Activated naive CD8-positive, alpha-beta T cell treated with anti-CD3 and anti-CD28 coated beads for 36 hours (primary cell): ENCODE data around the gene KIF3A. TPM values are rescaled to one million over a fixed set of nuclear protein-coding genes. Genes with fewer than 3 reads are reported as not detected.

Experiments
- DNase-seq: peaks from one replicate; pipeline ENCODE4 v3.0.0; 2021
- H3K27ac Mint-ChIP-seq: one replicate; pipeline ENCODE4 v1.8.0; 2022; ENCODE audit warnings: mild to moderate bottlenecking, moderate library complexity, mixed read lengths
- H3K27me3 Mint-ChIP-seq: one replicate; pipeline ENCODE4 v1.8.0; 2022; ENCODE audit warnings: mild to moderate bottlenecking, mixed read lengths
- H3K36me3 Mint-ChIP-seq: one replicate; pipeline ENCODE4 v1.8.0; 2021; ENCODE audit warnings: mild to moderate bottlenecking, mixed read lengths
- H3K4me1 Mint-ChIP-seq: one replicate; pipeline ENCODE4 v1.8.0; 2021; ENCODE audit warnings: mixed read lengths
- H3K4me3 Mint-ChIP-seq: one replicate; pipeline ENCODE4 v1.8.0; 2022; ENCODE audit warnings: mild to moderate bottlenecking, moderate library complexity, mixed read lengths
- H3K9me3 Mint-ChIP-seq: one replicate; pipeline ENCODE4 v1.8.0; 2022; ENCODE audit warnings: mixed read lengths
- total RNA-seq, 2 experiments: library from RNA; stranded (reverse); gene quantifications; one replicate each; pipeline ENCODE4 v1.2.3, GENCODE V29; 2021

Gene KIF3A
- total RNA-seq, 2 experiments from 2014 or later = 10.7 to 11.1 TPM

DNA sequence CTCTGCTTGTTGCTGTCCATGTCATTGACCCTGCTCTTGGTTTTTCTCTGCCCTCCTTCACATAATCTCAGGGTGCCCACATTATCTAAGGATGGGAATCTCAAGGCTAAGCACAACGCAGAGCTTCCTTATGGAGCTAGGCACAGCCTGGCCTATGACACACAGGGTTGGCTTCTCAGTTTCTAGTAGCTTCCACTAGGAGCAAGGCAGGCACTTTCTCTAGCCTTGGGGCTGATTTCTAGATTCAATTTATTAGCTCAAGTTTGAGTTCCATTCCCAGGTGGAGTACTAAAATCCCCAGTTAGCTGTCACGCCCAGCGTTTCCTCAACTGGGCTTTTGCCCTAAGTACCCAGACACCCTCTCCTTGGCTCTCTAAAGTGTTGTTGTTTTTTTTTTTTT is 51.2 kb downstream of the KIF3A start:
- H3K27me3 Mint-ChIP-seq = no peaks in the 10 kb centered on the region
- no peaks in the 10 kb centered on the region for H3K9me3 Mint-ChIP-seq
- no peak overlapping the region for H3K4me3 Mint-ChIP-seq
- DNase-seq = no peak
- H3K27ac Mint-ChIP-seq = no peak overlapping the region
- H3K4me1 Mint-ChIP-seq = peaks cover 35% of the 10 kb centered on the region
- peaks cover 7% of the 10 kb centered on the region for H3K36me3 Mint-ChIP-seq

GRCh38 chr5:132684922-132685720 is 52.2 kb downstream of the KIF3A start:
- peak overlapping the region; percentile 32 for H3K27ac Mint-ChIP-seq

DNA sequence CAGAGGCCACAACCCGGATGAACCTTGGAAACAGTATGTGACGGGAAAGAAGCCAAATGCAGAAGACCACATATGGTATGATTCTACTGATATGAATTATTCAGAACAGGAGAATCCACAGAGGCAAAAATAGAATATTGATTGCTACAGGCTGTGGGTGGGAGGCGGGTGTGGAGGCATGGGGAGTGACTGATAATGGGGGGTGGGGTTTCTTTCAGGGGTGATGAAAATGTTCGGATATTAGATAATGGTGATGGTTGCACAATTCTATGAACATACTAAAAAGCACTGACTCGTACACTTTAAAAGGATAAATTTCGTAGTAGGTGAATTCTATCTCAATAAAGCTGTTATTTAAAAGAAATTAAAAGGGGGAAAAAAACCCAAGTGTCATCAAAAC is 52.9 kb downstream of the KIF3A start:
- no peak for DNase-seq
- Mint-ChIP-seq H3K27ac (no peak overlapping the region), H3K36me3 (peaks cover 7% of the 10 kb centered on the region), H3K4me3 (no peak overlapping the region), H3K27me3 (no peaks in the 10 kb centered on the region), H3K9me3 (no peaks in the 10 kb centered on the region), H3K4me1 (peaks cover 34% of the 10 kb centered on the region)

More at GRCh38 chr5:132684922-132685720, 52.2 kb downstream of the KIF3A start:
- DNase-seq = peak; percentile 63
- no peaks in the 10 kb centered on the region for H3K9me3 Mint-ChIP-seq
- H3K4me1 Mint-ChIP-seq = peaks cover 35% of the 10 kb centered on the region
- H3K4me3 Mint-ChIP-seq = no peak overlapping the region
- no peaks in the 10 kb centered on the region for H3K27me3 Mint-ChIP-seq
- peaks cover 7% of the 10 kb centered on the region for H3K36me3 Mint-ChIP-seq

DNA sequence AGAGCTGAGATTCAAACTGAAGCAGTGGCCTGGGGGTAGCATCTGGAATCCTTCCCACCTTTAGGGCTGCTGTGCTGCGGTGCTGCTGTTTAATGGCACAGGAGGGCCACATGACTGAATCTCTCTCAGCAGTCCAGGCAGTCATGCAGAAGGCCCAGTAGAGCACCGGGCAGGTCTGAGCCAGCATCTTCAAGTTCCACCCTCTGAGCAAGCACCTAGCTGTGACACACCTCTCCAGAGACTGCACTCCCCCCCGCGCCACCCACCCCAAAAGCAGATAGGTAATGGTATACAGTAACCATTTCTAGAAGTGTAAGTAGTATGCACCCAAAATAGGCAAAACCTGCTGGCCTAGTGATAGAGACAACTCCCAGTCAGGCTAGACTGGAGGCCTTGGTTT is 55.4 kb downstream of the KIF3A start:
- no peak for DNase-seq
- H3K4me1 Mint-ChIP-seq = peaks cover 16% of the 10 kb centered on the region
- H3K27ac Mint-ChIP-seq = no peak overlapping the region
- no peak overlapping the region for H3K4me3 Mint-ChIP-seq
- no peaks in the 10 kb centered on the region for H3K27me3 Mint-ChIP-seq
- no peaks in the 10 kb centered on the region for H3K9me3 Mint-ChIP-seq
- H3K36me3 Mint-ChIP-seq = no peaks in the 10 kb centered on the region

DNA sequence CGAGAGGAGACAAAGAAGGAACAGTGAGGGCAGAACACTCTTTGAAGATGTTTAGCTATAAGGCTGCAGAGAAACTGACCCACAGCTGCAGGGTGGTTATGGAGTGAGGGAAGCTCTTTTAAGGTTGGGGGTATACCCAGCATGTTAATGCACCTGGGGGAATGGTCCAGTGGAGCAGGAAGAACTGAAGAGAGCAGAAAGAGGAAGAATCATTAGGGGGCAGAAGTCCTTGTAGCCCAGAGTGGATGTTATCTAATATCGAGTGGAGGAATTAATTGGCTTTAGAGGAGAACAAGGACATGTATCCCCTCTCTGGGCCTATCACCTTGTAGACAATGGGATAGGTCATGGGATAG is 55.9 kb downstream of the KIF3A start:
- Mint-ChIP-seq H3K27me3 (no peaks in the 10 kb centered on the region), H3K4me1 (peaks cover 20% of the 10 kb centered on the region), H3K36me3 (no peaks in the 10 kb centered on the region), H3K4me3 (no peak overlapping the region), H3K27ac (no peak overlapping the region), H3K9me3 (no peaks in the 10 kb centered on the region)
- no peak for DNase-seq

DNA sequence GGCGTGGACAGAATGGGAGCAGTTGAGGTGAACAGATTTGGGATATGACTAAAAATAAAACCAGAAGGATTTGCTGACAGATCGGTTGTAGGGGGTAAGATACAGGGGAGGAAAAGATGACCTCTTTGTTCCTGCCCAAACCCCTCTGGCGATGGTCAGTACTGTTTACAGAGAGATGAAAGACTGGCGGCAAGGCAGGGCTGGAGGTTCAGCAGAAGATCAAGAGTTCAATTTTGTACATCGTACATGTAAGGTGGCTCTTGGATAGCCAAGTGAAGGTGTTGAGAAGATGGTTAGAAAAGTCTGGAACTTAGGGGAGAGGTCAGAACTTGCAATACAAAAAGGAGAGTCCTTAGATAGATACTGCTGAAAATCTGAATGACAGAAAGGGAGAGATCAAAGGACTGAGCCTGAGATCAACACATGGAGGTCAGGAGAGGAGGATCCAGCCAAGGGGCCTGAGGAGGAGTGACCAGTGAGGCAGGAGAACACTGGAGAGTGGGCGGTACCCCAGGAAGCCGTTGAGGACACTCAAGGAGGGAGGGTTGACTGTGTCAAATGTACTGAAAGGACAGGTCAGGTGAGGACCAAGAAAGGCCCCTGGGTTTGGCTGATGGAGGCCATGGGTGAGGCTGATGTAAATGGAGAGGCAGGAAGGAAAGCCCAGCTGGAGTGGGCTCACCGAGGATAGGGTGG is 56.4 kb downstream of the KIF3A start:
- H3K27me3 Mint-ChIP-seq = no peaks in the 10 kb centered on the region
- no peak for DNase-seq
- no peaks in the 10 kb centered on the region for H3K36me3 Mint-ChIP-seq
- no peak overlapping the region for H3K4me3 Mint-ChIP-seq
- H3K27ac Mint-ChIP-seq = no peak overlapping the region
- peaks cover 19% of the 10 kb centered on the region for H3K4me1 Mint-ChIP-seq
- H3K9me3 Mint-ChIP-seq = no peaks in the 10 kb centered on the region

DNA sequence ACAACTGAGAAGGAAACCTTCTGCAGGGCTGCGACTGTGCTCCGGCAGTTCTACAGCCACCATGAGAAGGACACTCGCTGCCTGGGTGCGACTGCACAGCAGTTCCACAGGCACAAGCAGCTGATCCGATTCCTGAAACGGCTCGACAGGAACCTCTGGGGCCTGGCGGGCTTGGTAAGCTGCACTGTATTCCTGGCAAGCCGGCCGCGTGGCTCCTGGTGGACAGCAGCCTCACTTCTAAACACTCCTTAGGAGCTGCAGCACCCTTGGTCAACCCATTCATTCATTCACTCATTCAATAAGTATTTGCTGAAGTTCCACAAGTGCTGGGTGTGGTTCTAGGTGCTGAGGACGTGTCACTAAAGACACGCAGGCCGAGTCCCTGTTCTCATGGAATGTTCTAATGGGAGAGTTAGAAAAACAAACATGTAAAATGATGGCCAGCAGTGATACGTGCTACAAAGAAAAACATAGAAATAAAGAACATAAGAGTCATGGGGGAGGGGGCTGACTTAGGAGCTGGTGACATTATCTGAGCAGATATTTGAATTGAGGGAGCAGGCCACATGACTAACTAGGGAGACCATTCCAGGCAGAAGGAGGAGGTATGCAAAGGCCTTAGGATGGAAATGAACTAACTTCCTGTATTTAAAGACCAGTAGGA is 57.5 kb downstream of the KIF3A start:
- Mint-ChIP-seq H3K4me3 (no peak overlapping the region), H3K4me1 (peaks cover 17% of the 10 kb centered on the region), H3K36me3 (no peaks in the 10 kb centered on the region), H3K27ac (no peak overlapping the region), H3K27me3 (no peaks in the 10 kb centered on the region), H3K9me3 (no peaks in the 10 kb centered on the region)
- no peak for DNase-seq

DNA sequence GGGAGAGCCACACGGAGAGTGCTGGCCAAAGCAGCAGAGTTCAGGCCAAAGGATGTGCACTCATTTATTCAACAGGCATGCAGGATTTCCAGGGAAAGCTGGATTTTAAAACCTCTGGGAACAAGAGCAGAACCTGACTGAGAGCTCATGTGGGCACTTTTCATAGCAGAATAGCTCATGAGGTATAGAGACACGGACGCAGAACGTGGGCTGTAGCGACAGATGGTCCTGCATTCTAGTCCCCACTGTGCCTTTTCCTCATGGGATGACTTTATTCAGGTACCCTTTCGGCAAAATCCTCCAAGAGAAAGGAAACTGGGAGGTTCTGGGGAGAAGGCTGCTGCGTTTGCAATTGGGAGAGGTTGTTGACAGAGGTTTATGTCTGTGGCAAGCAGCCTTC is 58.2 kb downstream of the KIF3A start:
- Mint-ChIP-seq H3K9me3 (no peaks in the 10 kb centered on the region), H3K4me1 (peaks cover 16% of the 10 kb centered on the region), H3K36me3 (no peaks in the 10 kb centered on the region), H3K27ac (no peak overlapping the region), H3K27me3 (no peaks in the 10 kb centered on the region), H3K4me3 (no peak overlapping the region)
- no peak for DNase-seq

DNA sequence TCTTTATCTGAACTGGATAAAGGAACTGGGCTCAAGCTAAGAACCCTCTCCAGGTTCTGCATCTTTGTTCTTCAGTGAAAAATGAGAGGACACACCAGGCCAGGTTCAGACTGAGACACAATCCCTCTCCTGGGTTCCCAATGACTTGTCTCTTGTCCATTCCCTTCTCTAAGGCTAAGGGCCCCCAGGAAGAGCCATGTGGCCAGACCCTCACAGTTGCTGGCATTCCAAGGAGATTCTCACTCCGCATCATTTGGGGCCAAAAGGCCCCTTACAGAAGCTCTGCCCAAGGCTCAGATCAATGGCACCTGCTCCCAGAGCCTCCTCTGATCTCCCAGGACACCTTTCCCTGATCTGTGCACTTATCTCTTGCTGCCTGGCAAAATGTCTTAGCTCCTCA is 58.6 kb downstream of the KIF3A start:
- Mint-ChIP-seq H3K27me3 (no peaks in the 10 kb centered on the region), H3K27ac (no peak overlapping the region), H3K36me3 (no peaks in the 10 kb centered on the region), H3K9me3 (no peaks in the 10 kb centered on the region), H3K4me3 (no peak overlapping the region), H3K4me1 (peaks cover 16% of the 10 kb centered on the region)
- DNase-seq = no peak

GRCh38 chr5:132677682-132678400 is 59.5 kb downstream of the KIF3A start:
- Mint-ChIP-seq H3K27ac (no peak overlapping the region), H3K36me3 (no peaks in the 10 kb centered on the region), H3K4me3 (no peak overlapping the region), H3K9me3 (no peaks in the 10 kb centered on the region), H3K4me1 (peaks cover 20% of the 10 kb centered on the region), H3K27me3 (no peaks in the 10 kb centered on the region)
- DNase-seq = no peak

GRCh38 chr5:132677191-132677590 is 60.2 kb downstream of the KIF3A start:
- no peak for DNase-seq
- no peaks in the 10 kb centered on the region for H3K27me3 Mint-ChIP-seq
- H3K4me1 Mint-ChIP-seq = peaks cover 20% of the 10 kb centered on the region
- H3K36me3 Mint-ChIP-seq = no peaks in the 10 kb centered on the region
- no peaks in the 10 kb centered on the region for H3K9me3 Mint-ChIP-seq
- no peak overlapping the region for H3K4me3 Mint-ChIP-seq
- no peak overlapping the region for H3K27ac Mint-ChIP-seq

GRCh38 chr5:132675936-132676689 is 61.2 kb downstream of the KIF3A start:
- Mint-ChIP-seq H3K9me3 (no peaks in the 10 kb centered on the region), H3K4me1 (peaks cover 20% of the 10 kb centered on the region), H3K27ac (no peak overlapping the region), H3K27me3 (no peaks in the 10 kb centered on the region), H3K36me3 (no peaks in the 10 kb centered on the region), H3K4me3 (no peak overlapping the region)
- no peak for DNase-seq

- DNase-seq = no peak
- H3K27me3 Mint-ChIP-seq = no peaks in the 10 kb centered on the region
- H3K27ac Mint-ChIP-seq = no peak overlapping the region
- H3K9me3 Mint-ChIP-seq = no peaks in the 10 kb centered on the region
- H3K36me3 Mint-ChIP-seq = no peaks in the 10 kb centered on the region
- H3K4me1 Mint-ChIP-seq = peaks cover 20% of the 10 kb centered on the region
- H3K4me3 Mint-ChIP-seq = no peak overlapping the region
Observed at GRCh38 chr5:132674671-132675506, 62.5 kb downstream of the KIF3A start.
